ENCODE results near the gene LCLAT1. TPM values are rescaled to one million over a fixed set of nuclear protein-coding genes. Genes with fewer than 3 reads are reported as not detected.

Gene LCLAT1
- total RNA-seq (2022; extraction: Qiagen RNA extraction): 13.3 to 18.6 TPM (median 15.9 TPM) in 5 replicates

GRCh38 chr2:30447149-30448045 lies at the start of gene LCLAT1:
Gene LCLAT1, plus strand, starts transcription at chr2:30447246. Its CDS starts 78,345 bp downstream, at chr2:30525591.

Other genes with a start within 250 kb of the LCLAT1 start
- gene LBH, start 215.7 kb upstream of the LCLAT1 start, total RNA-seq (2022; extraction: Qiagen RNA extraction): 93.6 to 157 TPM (median 131 TPM) in 5 replicates